IPS DF 6.9 (cell line): Measurements from ENCODE around the gene ZNF185.
"Not testable (repeated sequence)": the region's sequence is repeated elsewhere in the genome, so short reads cannot be mapped to it uniquely, and the experiment has no call there.

ENCODE experiments used
- DNase-seq: peaks from one replicate; pipeline ENCODE4 v3.0.0-alpha.2; 2013; ENCODE audit warnings: low read depth, low spot score
- H3K27ac ChIP-seq: one replicate; pipeline ENCODE4 v1.5.1; 2013; ENCODE audit warnings: low read length, control low read depth
- H3K27me3 ChIP-seq: 2 replicates; pipeline ENCODE4 v1.6.1; 2013; ENCODE audit warnings: mild to moderate bottlenecking, low read length; ENCODE audit not compliant: control insufficient read depth, insufficient read depth
- H3K36me3 ChIP-seq: 2 replicates; pipeline ENCODE4 v1.6.1; 2013; ENCODE audit warnings: low read length; ENCODE audit not compliant: control insufficient read depth, insufficient read depth
- H3K4me1 ChIP-seq: 2 replicates; pipeline ENCODE4 v1.6.1; 2013; ENCODE audit warnings: low read length; ENCODE audit not compliant: control insufficient read depth, insufficient read depth
- H3K4me3 ChIP-seq: 2 replicates; pipeline ENCODE4 v1.5.1; 2013; ENCODE audit warnings: mild to moderate bottlenecking, low read length
- H3K9me3 ChIP-seq: 2 replicates; pipeline ENCODE4 v1.6.1; 2013; ENCODE audit warnings: low read length, inconsistent platforms; ENCODE audit not compliant: control insufficient read depth, insufficient read depth
- WGBS: extraction: QIAGEN DNeasy Blood & Tissue Kit; methylation state at CpG from one replicate; pipeline ENCODE4 v1.1.7; 2013; ENCODE audit warnings: mixed read lengths, missing lambda C conversion rate; ENCODE audit not compliant: insufficient read length, insufficient coverage; 5-methylcytosine and 5-hydroxymethylcytosine counted together

ZNF185 gene

DNA sequence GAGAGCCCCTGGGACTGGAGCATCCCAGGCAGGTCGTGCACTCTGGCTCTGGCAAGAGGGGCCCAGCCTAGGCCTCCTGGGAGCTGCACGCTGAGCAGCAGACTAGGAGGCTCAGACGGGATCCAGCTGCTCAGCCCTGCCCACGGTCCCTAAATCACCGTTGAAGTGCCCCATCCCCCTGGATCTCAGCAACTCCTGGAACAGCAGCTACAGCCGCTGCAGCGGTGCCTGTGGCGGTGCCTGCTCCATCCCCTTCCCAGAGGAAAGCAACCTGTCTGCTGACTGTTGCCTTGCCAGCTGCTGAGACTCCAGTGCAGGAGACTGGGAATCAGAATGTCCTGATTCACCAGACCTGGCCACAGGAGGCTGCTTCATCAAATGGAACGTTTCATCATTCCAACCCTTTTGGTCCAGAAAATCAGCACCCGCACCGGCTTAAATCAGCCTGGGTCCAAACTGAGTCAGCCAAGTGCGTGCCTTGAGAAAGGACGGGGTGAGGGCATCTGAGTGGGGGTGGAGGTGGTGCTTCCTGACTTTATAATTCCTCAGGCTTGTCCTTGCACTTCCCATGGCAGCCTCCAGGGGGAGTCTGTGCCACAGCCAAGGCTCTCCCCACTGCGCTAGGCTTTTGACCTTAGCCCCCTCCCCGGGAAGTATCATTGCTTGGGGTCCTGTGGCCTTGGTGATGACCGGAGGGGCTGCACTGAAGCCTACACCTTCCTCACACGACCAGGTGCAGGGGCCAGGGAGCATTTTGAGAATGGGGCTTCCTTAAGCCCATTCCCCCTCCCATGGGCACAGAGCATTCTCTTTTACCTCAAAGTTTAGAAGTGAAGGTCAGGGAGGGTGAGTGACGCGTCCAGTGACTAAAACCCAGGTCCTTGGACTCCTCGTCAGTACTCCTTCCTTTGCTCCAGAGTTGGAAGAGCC, 6.5 kb downstream of the ZNF185 start:
- Histone ChIP-seq H3K36me3 (no peaks in the 10 kb centered on the region), H3K27me3 (no peaks in the 10 kb centered on the region), H3K27ac (no peak overlapping the region), H3K9me3 (no peaks in the 10 kb centered on the region), H3K4me1 (peaks cover 2% of the 10 kb centered on the region; the same call in 1 of the 2 replicates), H3K4me3 (no peak overlapping the region)
- no CpG with 5 or more reads among the region's 20 CpGs for WGBS
- DNase-seq: no peak

DNA sequence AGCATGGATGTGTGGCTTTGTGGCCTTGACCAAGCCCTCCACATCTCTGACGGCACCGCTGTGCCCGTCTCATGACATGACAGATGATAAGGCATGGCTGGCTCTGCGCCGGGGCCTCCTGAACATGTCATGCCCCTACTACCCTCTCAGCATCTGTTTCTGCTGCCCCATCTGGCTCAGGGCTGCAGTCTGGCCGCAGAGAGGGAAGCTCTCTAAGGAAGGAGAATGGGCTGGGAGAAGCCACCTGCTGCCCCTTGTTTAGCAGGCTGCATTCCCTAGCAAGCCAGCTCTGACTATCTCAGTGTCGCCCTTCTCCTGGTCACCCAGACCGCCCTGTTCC, 7.2 kb downstream of the ZNF185 start:
- no peaks in the 10 kb centered on the region for H3K27me3 ChIP-seq
- no CpG with 5 or more reads among the region's 8 CpGs for WGBS

DNA sequence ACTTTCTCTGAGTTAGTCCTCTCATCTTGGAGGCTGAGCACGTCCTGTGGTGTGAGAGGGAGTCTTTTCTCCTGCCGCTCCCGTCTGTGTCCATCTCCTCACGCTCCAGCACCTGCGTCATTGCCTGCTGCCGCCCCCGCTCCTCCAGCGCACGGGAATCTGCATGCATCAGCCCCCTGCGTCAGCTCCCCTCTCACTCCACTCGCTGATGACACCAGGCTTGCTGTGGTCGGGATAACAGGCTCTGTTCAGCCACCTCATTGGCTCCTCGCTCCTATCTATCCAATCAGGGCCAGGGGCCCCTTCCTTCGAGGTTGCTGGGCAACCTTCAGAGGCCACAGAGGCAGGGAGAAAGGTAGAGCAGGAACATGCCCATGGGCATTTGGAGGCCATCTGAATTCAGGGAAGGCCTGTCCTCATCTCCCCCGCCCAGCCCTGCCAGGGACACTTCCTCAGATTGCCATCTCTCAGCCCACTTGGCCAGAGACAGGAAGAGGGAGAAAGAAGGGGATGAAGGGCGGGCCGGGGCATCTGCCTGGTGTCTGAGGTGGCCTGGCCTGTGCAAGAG, 9.3 kb downstream of the ZNF185 start:
- Histone ChIP-seq H3K4me3 (no peak overlapping the region), H3K4me1 (peaks cover 2% of the 10 kb centered on the region), H3K27me3 (no peaks in the 10 kb centered on the region), H3K36me3 (no peaks in the 10 kb centered on the region), H3K9me3 (no peaks in the 10 kb centered on the region), H3K27ac (no peak overlapping the region)
- whole genome bisulfite sequencing: no CpG with 5 or more reads among the region's 17 CpGs
- no peak for DNase-seq

More for the DNA sequence above, 7.2 kb downstream of the ZNF185 start:
- no peak for DNase-seq
- Histone ChIP-seq H3K4me1 (peaks cover 2% of the 10 kb centered on the region; the same call in 1 of the 2 replicates), H3K4me3 (no peak overlapping the region), H3K36me3 (no peaks in the 10 kb centered on the region), H3K9me3 (no peaks in the 10 kb centered on the region), H3K27ac (no peak overlapping the region)

DNA sequence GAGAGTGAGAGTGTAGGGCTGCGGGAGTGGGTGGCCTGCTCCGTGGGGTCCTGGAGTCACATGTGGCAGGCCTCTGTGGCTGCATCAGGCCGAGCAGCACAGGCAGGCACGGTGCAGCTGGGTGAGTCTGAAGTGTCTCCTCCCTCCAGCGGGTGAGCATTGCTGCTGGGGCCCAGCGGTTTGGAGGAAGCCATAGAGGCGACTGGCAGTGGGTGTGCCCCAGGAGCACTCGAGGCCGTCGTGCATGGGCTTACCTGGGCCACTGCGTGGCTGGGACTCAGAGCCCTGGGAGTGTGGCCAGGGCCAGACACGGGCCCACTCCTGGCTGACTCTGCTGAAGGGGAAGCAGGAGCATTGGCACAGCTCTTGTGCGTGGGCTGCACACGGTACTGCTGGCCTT, 10.6 kb downstream of the ZNF185 start:
- no CpG with 5 or more reads among the region's 14 CpGs for WGBS
- Histone ChIP-seq H3K9me3 (no peaks in the 10 kb centered on the region), H3K27me3 (no peaks in the 10 kb centered on the region), H3K4me1 (peaks cover 2% of the 10 kb centered on the region), H3K4me3 (no peak overlapping the region), H3K36me3 (no peaks in the 10 kb centered on the region), H3K27ac (no peak overlapping the region)
- DNase-seq: no peak

DNA sequence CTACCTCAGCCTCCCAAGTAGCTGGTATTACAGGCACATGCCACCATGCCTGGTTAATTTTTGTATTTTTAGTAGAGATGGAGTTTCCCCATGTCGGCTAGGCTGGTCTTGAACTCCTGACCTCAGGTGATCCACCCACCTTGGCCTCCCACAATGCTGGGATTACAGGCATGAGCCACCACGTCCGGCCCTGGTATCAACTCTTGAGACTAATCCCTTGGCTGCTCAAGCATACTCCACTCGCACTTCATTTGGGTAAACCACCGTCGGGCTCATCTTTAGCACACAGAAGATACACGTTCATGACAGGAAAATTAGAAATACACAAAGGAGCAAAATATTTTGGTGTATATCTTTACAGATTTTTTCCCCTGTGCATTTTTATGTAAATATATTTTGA, 12.2 kb downstream of the ZNF185 start:
- DNase-seq, H3K27ac ChIP-seq, H3K4me3 ChIP-seq, H3K9me3 ChIP-seq, H3K27me3 ChIP-seq, H3K36me3 ChIP-seq, H3K4me1 ChIP-seq: not testable (repeated sequence)
- no CpG with 5 or more reads among the region's 7 CpGs for WGBS

DNA sequence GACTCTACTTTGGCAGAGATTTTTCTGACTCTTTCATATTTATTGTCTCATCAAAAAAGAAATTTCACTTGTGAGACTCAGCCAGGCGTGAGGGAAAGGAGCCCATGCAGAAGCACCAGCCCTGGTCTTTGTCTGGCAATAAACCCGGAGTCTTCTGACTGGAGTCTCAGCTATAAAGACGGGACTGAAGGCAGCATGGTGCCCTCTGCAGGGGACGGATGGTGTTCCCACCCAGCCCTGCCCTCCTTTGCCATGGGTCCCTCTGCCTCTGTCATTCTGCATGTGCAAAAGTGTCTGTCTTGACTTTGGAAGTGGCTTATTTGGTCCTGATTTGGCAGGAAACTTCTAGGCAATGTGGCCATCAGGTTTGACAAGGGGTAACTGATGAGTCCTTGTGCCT, 14.2 kb downstream of the ZNF185 start:
- no peaks in the 10 kb centered on the region for H3K9me3 ChIP-seq
- DNase-seq: no peak
- no peak overlapping the region for H3K4me3 ChIP-seq
- no CpG with 5 or more reads among the region's 4 CpGs for WGBS
- peaks cover 3% of the 10 kb centered on the region for H3K4me1 ChIP-seq
- no peak overlapping the region for H3K27ac ChIP-seq
- no peaks in the 10 kb centered on the region for H3K36me3 ChIP-seq
- H3K27me3 ChIP-seq: no peaks in the 10 kb centered on the region

DNA sequence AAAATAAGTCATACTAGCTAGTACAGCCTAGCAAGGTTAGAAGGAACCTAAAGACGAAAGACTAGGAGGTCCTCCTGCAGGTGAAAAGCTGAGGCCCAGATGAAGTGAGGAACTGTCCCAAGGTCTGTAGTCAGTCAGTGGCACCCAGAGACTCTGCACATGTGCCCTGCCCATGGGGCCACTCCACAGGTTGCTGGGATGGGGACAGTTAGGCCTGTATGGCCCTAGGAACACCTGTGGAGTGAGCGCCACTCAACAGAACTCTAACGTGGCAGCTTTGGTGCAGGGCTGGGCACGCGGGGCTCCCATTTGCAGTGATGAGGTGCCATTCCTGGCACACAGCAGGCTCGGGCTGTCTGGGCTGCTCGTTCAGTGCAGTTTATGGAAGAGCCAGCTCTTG, 14.8 kb downstream of the ZNF185 start:
- DNase-seq: no peak
- no peak overlapping the region for H3K27ac ChIP-seq
- H3K27me3 ChIP-seq: no peaks in the 10 kb centered on the region
- H3K4me3 ChIP-seq: no peak overlapping the region
- H3K4me1 ChIP-seq: peaks cover 1% of the 10 kb centered on the region
- H3K36me3 ChIP-seq: no peaks in the 10 kb centered on the region
- no peaks in the 10 kb centered on the region for H3K9me3 ChIP-seq
- WGBS: no CpG with 5 or more reads among the region's 7 CpGs

DNA sequence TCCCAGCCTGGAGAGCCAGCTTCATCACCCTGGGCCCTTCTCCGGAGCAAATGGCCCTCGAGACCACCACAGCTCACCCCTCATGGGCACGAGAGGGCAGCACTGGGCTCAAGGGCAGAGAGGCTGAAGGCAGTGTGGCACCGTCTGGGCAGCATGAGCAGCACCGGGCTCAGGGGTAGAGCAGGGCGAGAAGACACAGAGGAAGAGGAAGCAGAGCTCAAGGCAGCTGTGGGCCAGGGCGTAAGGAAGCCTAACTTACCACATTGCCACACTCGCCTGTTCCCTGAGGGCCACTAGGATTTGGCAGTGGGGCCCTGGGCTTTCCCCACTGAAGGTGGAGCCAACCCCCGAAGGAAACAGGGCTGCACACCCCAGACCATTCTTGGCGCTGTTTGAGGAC, 15.5 kb downstream of the ZNF185 start:
- Histone ChIP-seq H3K4me1 (peaks cover 1% of the 10 kb centered on the region), H3K27me3 (no peaks in the 10 kb centered on the region), H3K27ac (no peak overlapping the region), H3K4me3 (no peak overlapping the region), H3K9me3 (no peaks in the 10 kb centered on the region), H3K36me3 (no peaks in the 10 kb centered on the region)
- DNase-seq: no peak
- WGBS: no CpG with 5 or more reads among the region's 10 CpGs

DNA sequence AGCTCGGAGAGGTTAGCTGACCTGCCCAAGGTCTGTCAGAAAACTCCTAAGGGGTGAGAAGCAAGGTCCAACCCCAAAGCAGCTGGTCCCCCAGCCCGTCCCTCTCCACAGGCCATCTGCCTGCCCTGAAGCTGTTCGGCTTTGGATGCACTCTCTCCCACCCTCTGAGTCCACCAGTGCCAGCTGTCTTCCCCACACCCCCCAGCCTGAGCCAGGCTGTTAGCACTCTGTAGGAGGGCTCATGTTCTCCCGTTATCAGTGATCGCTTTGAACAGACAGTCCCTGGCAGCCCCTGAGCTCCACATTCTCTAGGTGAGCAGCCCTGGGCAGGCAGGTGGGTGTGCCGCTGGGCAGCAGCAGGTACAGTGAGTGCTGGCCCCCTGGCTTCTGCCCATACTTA, 16.0 kb downstream of the ZNF185 start:
- no peak overlapping the region for H3K4me3 ChIP-seq
- H3K9me3 ChIP-seq: no peaks in the 10 kb centered on the region
- DNase-seq: no peak
- H3K27me3 ChIP-seq: no peaks in the 10 kb centered on the region
- peaks cover 1% of the 10 kb centered on the region for H3K4me1 ChIP-seq
- no peaks in the 10 kb centered on the region for H3K36me3 ChIP-seq
- no CpG with 5 or more reads among the region's 6 CpGs for WGBS
- no peak overlapping the region for H3K27ac ChIP-seq

DNA sequence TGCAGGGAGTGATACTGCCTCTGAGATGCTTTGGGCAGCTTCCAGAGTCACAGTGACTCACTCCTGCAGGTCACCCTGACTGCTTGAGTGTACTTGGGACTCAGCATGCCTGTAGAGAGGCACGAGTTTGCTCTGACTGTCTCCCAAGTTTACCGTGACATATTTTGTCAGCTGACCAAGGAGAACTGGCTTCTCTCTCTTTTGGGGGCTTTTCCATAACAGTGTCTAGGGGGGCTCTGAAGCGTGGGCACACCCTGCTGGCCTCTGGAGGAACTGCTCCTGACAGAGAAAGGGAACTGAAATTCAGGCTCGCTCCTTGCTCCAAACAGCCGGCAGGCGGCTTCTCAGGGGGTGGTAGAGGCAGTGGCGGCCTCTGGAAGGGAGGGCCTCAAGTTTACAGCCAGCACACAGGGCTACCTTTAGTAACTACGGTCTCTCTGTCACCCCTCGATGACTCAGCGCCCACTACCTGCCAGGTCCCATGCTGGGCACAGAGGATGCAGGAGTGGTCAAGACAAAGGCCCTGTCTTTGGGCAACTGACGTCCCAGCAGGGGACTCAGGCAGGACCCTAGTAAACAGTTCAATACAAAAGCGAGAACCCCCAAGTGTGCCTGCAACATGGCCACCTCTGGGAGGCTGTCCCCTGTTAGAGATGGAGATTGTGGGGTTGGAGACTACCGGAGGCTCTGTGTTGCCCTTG, 17.8 kb downstream of the ZNF185 start:
- no peaks in the 10 kb centered on the region for H3K9me3 ChIP-seq
- no CpG with 5 or more reads among the region's 13 CpGs for WGBS
- no peak overlapping the region for H3K4me3 ChIP-seq
- no peaks in the 10 kb centered on the region for H3K27me3 ChIP-seq
- H3K4me1 ChIP-seq: peaks cover 1% of the 10 kb centered on the region
- no peak for DNase-seq
- no peaks in the 10 kb centered on the region for H3K36me3 ChIP-seq
- H3K27ac ChIP-seq: no peak overlapping the region
